Mesenteric fat pad (tissue), 1 donor: ENCODE results near the gene ZNF92. TPM values are rescaled to one million over a fixed set of nuclear protein-coding genes. Genes with fewer than 3 reads are reported as not detected.
"Not testable (repeated sequence)": the region's sequence is repeated elsewhere in the genome, so short reads cannot be mapped to it uniquely, and the experiment has no call there.

Experiments used
- DNase-seq: peaks from one replicate; pipeline ENCODE4 v3.0.0-alpha.2; 2020; ENCODE audit warnings: low spot score
- long read RNA-seq: library from polyadenylated mRNA; unstranded; transcript quantifications from one replicate; pipeline ENCODE4 v2.0.0, GENCODE V29; 2020
- total RNA-seq: library from RNA; stranded (reverse); fragmentation: NEBNext Ultra II Directional; extraction: Animal tissue kit (Norgen Biotek cat#: 25700); gene quantifications from one replicate; pipeline ENCODE4 v1.2.1, GENCODE V29; 2021
- donor health status: DM: yes; HTN: yes; CAD: no.

ZNF92 gene
- total RNA-seq, result 4.0 TPM
- long read RNA-seq, partial matches to known transcripts, result 0 of 4 reads
- long read RNA-seq, other reads (novel, unspliced or antisense), result 1 of 4 reads

GRCh38 chr7:65373608-65374351 lies at the start of gene ZNF92:
TSS of gene ZNF92 (plus strand) at chr7:65373855. CDS start at chr7:65373998, 143 bp downstream.
- peak; percentile 98 for DNase-seq

DNA sequence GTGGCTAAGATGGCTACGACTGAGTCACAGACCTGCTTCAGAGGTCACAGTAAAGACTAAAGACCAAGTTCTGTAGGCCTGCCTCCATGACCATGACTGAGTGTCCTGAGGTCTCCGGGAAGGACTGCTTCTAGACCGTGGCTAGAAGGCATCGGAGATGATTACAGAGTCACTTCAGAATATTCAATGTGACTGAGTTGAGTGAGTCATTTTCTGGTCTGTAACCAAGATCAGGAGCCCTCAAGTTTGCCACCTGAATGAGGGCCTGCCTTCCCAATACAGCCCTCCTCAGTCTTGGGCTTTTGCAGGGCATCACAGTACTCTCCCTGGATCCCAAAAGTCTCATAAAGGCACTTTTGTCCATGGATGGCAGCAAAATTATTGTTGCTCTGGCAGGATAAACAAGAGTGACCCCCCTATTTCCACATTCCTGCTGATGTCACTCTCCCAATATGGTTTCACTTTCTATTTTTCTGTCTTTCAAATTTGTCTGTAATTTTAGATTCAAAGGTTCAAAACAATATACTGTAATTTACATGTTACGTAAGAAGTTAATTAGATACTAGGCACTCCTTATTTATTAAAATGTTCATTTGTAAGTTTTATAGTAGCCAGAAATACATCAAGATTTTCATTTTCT lies 47.7 kb upstream of the ZNF92 start:
- DNase-seq, result no peak

- no peak for DNase-seq
Observed at GRCh38 chr7:65338346-65338745, 35.3 kb upstream of the ZNF92 start.

DNA sequence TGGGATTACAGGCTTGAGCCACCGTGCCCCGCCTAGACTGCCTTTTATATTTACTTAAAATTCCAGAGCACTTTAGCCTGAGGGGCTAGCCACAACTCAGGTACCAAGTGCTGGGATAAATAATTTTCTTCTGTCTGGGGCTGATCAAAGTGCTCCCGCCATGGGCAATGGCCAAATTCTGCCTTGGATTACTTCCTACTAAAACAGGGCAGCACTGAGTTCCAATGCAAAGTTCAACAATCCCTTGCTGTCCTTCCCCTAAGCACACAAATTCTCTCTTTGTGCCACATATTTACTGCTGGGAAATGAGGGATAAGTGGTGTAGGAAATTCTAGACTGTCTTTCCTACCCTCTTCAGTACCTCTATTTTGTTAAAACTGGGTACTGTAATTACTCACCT lies 34.4 kb upstream of the ZNF92 start:
- DNase-seq, result no peak

- DNase-seq, result no peak
Observed at GRCh38 chr7:65342723-65343629, 30.7 kb upstream of the ZNF92 start.

DNA sequence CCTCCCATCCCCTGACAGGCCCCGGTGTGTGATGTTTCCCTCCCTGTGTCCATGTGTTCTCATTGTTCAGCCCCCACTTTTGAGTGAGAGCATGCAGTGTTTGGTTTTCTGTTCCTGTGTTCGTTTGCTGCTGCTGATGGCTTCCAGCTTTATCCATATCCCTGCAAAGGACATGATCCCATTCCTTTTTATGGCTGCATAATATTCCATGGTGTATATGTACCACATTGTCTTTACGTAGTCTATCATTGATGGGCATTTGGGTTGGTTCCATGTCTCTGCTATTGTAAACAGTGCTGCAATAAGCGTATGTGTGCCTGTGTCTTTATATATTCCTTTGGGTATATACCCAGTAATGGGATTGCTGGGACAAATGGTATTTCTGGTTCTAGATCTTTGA lies 29.1 kb upstream of the ZNF92 start:
- DNase-seq, result not testable (repeated sequence)

DNA sequence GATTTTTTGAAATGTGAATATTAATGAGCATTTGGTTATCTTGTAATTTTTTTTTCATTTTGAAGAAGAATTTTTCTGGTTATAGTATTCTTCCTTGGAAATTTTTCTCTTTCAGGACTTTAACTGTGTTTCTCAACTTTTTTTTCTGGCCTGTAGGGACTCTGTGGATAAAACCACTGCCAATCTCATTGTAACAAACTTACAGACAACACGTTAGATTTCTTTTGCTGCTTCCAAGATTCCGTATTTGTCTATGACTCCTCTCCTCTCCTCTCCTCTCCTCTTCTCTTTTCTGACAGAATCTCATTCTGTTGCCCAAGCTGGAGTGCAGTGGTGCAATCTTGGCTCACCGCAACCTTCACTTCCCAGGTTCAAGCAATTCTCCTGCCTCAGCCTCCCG lies 19.4 kb upstream of the ZNF92 start:
- DNase-seq, result no peak

DNA sequence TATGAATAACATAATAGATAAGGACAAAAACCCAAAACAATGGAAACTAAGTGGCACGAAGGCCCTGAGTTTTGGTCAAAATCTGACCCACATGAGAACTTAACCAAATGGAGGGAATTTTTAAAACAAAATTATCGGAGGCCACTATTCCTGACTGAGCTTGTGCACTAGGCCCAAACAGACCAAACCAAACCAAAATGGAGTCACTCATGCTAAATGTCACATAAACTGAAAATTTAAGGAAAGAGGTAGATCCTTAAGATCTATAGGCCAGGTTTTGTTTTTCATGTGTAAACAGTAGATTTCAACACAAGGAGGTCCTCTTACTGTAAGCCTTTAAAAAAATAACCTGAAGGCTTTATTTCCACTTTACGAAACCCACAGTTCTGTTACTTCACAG lies 3.8 kb upstream of the ZNF92 start:
- DNase-seq, result no peak

DNA sequence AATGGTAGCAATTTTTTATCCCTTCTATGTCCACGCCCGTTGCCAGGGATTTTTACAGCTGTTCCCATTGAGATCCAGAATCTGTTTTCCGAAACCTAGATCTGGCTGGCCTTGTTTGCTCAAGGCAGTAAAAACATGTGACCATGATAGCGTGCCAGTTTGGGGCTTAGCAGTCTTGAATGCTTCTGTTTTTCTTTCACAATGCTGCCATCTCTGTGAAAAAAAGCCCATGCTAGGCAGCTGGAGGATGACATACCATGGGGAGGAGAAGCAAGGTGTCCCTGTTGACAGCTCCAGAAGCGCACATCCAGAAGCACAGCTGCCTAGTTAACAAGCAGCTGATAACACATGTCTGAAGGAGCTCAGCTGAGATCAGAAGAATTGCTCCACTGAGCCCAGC lies 2.2 kb upstream of the ZNF92 start:
- DNase-seq, result no peak

- DNase-seq, result no peak
Observed at GRCh38 chr7:65379318-65379717, 5.7 kb downstream of the ZNF92 start.

- DNase-seq, result no peak
Observed at GRCh38 chr7:65381742-65382141, 8.1 kb downstream of the ZNF92 start.

- DNase-seq, result no peak
Observed at GRCh38 chr7:65382452-65382851, 8.8 kb downstream of the ZNF92 start.

GRCh38 chr7:65387891-65388290 lies 14.2 kb downstream of the ZNF92 start:
- DNase-seq, result no peak

GRCh38 chr7:65390588-65390987 lies 16.9 kb downstream of the ZNF92 start:
- DNase-seq, result no peak

- no peak for DNase-seq
Observed at GRCh38 chr7:65397730-65398142, 24.1 kb downstream of the ZNF92 start.

DNA sequence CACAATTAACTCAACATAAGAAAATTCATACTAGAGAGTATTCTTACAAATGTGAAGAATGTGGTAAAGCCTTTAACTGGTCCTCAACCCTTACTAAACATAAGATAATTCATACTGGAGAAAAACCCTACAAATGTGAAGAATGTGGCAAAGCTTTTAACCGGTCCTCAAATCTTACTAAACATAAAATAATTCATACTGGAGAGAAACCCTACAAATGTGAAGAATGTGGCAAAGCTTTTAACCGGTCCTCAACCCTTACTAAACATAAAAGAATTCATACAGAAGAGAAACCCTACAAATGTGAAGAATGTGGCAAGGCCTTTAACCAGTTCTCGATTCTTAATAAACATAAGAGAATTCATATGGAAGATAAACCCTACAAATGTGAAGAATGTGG lies 25.0 kb downstream of the ZNF92 start:
- DNase-seq, result not testable (repeated sequence)

GRCh38 chr7:65399101-65399500 lies 25.4 kb downstream of the ZNF92 start:
- DNase-seq, result not testable (repeated sequence)

DNA sequence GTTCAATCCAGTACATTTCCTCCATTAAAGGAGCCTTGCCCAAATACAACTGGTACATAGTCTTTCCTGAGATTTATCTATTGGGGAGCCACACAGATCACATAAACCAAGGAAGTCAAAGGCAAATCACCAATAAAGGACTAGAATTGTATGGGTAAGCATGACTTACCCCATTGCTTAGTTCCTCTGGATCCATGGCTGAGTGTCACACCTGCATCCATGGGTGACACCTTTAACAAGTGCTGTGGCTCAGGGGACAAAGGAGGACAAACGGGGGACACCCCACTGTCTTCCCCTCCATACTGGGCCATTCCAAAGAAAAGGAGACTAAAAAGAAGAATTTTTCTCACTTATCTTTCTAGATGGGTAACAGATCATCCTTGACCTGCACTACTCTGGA lies 30.4 kb downstream of the ZNF92 start:
- DNase-seq, result no peak

DNA sequence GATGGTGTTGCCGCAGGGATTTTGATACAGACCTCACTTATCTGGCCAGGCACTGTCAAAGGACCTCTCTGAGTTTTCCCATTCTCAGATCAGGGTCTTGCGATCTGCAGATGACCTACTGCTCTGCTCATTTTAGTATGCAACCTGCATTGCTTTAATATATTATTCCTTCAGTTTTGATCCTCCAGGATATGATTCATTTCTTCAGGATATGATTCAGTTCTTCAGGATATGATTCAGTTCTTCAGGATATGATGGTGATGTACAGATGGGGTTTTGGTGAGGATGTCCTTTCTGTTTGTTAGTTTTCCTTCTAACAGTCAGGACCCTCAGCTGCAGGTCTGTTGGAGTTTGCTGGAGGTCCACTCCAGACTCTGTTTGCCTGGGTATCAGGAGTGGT lies 33.1 kb downstream of the ZNF92 start:
- not testable (repeated sequence) for DNase-seq

DNA sequence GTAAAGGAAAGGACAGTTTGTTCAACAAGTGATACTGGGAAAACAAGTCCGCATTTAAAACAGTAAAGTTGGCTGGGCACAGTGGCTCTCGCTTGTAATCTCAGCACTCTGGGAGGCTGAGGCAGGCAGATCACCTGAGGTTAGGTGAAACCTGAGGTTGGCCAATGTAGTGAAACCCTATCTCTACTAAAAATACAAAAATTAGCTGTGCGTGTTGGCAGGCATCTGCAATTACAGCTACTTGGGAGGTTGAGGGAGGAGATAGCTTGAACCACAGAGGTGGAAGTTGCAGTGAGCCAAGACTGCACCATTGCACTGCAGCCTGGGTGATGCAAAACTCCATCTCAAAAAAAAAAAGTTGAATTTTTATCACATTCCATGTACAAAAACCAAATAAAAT lies 35.7 kb downstream of the ZNF92 start:
- no peak for DNase-seq

DNA sequence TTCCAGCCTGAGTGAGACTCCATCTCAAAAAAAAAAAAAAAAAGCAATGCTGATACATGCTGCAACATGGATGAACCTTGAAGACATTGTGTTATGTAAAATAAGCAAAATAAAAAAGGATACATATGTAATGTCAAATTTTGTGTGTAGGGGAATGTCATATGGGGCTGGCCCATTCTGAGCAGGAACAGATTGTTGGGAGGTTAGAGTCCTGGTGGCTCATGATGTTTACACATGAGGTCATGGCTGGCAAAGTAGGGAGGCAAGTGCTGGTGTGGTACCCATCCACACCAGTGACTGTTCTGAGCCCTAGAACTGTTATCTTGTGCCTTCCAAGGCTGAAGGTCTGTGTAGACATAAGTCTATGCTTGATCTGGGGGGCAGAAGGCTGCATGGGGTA lies 37.6 kb downstream of the ZNF92 start:
- no peak for DNase-seq

GRCh38 chr7:65422670-65423069 lies 49.0 kb downstream of the ZNF92 start:
- no peak for DNase-seq
